ENCODE data around the gene SRF. TPM values are rescaled to one million over a fixed set of nuclear protein-coding genes. Genes with fewer than 3 reads are reported as not detected.

The SRF gene
- total and polyA plus RNA-seq, 12 donors, result 30.5 to 94.3 (median 69.6) TPM

GRCh38 chr6:43229803-43230620, 58.9 kb downstream of the SRF start:
- H3K27me3 ChIP-seq, result peaks cover 0 to 12% (median 0%) of the 10 kb centered on the region in 7 donors
- H3K4me3 ChIP-seq, result peak overlapping the region in 8 of 10 donors; percentile 56 to 74 (median 63)
- peaks cover 0 to 8% (median 0%) of the 10 kb centered on the region in 9 donors for H3K36me3 ChIP-seq
- intact Hi-C loops (cut with DNase I), result no loop called here
- no peak for TF ChIP-seq CTCF (IDR thresholded peaks at IDR 0.05)
- no peak for DNase-seq
- ATAC-seq, result peak in 2 of 8 donors; percentile 2 to 7
- peaks cover 0 to 19% (median 7%) of the 10 kb centered on the region in 9 donors for H3K4me1 ChIP-seq
- no peaks in the 10 kb centered on the region for H3K9me3 ChIP-seq
- 79 to 80% methylated on average over 17 of the region's 17 CpGs for WGBS, 2 donors
- no peak overlapping the region for H3K27ac ChIP-seq

- WGBS, 2 donors, result 90% methylated on average over 4 of the region's 4 CpGs
- DNase-seq (no peak), ATAC-seq (no peak)
- H3K27me3 ChIP-seq, result peaks cover 0 to 17% (median 0%) of the 10 kb centered on the region in 7 donors
- TF ChIP-seq CTCF (IDR thresholded peaks at IDR 0.05), result no peak
- no peak overlapping the region for H3K4me3 ChIP-seq
- H3K9me3 ChIP-seq, result no peaks in the 10 kb centered on the region
- no peaks in the 10 kb centered on the region for H3K36me3 ChIP-seq
- H3K4me1 ChIP-seq, result peaks cover 0 to 17% (median 7%) of the 10 kb centered on the region in 9 donors
- intact Hi-C loops (cut with DNase I), result no loop called here
- no peak overlapping the region for H3K27ac ChIP-seq
Observed at GRCh38 chr6:43231053-43231452, 60.0 kb downstream of the SRF start.

Other genes with a start within 250 kb of the SRF start
- 10 to 100 TPM; 10.4 to 37.1 (median 15.9) TPM for gene CNPY3, start 241.8 kb upstream of the SRF start, total RNA-seq
- 10 to 100 TPM; 15.4 to 40.4 TPM for gene CNPY3, start 241.8 kb upstream of the SRF start, polyA plus RNA-seq
- 10 to 100 TPM in 1 of 10 donors, 1 to 10 TPM in 2, under 1 TPM in 7; 0.26 to 10.9 (median 0.71) TPM for gene GNMT, start 210.5 kb upstream of the SRF start, total RNA-seq
- gene GNMT, start 210.5 kb upstream of the SRF start, polyA plus RNA-seq, result 1 to 10 TPM; 2.6 to 6.8 TPM
- 10 to 100 TPM; 11.2 to 32.6 (median 17.2) TPM for gene PEX6, start 192.1 kb upstream of the SRF start, total RNA-seq
- gene PEX6, start 192.1 kb upstream of the SRF start, polyA plus RNA-seq, result 10 to 100 TPM in 1 of 2 donors, 1 to 10 TPM in 1; 9.1 to 16.9 TPM
- gene PPP2R5D, start 186.7 kb upstream of the SRF start, total RNA-seq, result 10 to 100 TPM; 28.4 to 47.1 (median 31.8) TPM
- gene PPP2R5D, start 186.7 kb upstream of the SRF start, polyA plus RNA-seq, result 10 to 100 TPM; 23.9 to 35.7 TPM
- 10 to 100 TPM; 22.9 to 38.7 (median 28.3) TPM for gene MEA1, start 157.3 kb upstream of the SRF start, total RNA-seq
- 10 to 100 TPM; 51.9 to 74.3 TPM for gene MEA1, start 157.3 kb upstream of the SRF start, polyA plus RNA-seq
- gene KLHDC3, start 157.0 kb upstream of the SRF start, total RNA-seq, result 100 to 1,000 TPM in 4 of 10 donors, 10 to 100 TPM in 6; 78.2 to 165 (median 92.0) TPM
- gene KLHDC3, start 157.0 kb upstream of the SRF start, polyA plus RNA-seq, result 100 to 1,000 TPM in 1 of 2 donors, 10 to 100 TPM in 1; 80.2 to 160 TPM
- 10 to 100 TPM; 21.4 to 35.3 (median 25.6) TPM for gene RRP36, start 149.6 kb upstream of the SRF start, total RNA-seq
- 10 to 100 TPM; 19.4 to 43.6 TPM for gene RRP36, start 149.6 kb upstream of the SRF start, polyA plus RNA-seq
- gene CUL7, start 117.4 kb upstream of the SRF start, total RNA-seq, result 10 to 100 TPM in 2 of 10 donors, 1 to 10 TPM in 8; 7.1 to 11.2 (median 8.6) TPM
- 1 to 10 TPM; 4.2 to 5.6 TPM for gene CUL7, start 117.4 kb upstream of the SRF start, polyA plus RNA-seq
- 100 to 1,000 TPM in 3 of 10 donors, 10 to 100 TPM in 7; 76.0 to 139 (median 93.5) TPM for gene MRPL2, start 111.8 kb upstream of the SRF start, total RNA-seq
- gene MRPL2, start 111.8 kb upstream of the SRF start, polyA plus RNA-seq, result 100 to 1,000 TPM; 141 to 165 TPM
- gene KLC4, start 111.6 kb upstream of the SRF start, total RNA-seq, result 10 to 100 TPM; 26.3 to 34.2 (median 28.3) TPM
- 10 to 100 TPM; 17.9 to 43.7 TPM for gene KLC4, start 111.6 kb upstream of the SRF start, polyA plus RNA-seq
- 1 to 10 TPM; 1.0 to 5.9 (median 2.2) TPM for gene PTK7, start 95.0 kb upstream of the SRF start, total RNA-seq
- 1 to 10 TPM in 1 of 2 donors, under 1 TPM in 1; 0.80 to 6.3 TPM for gene PTK7, start 95.0 kb upstream of the SRF start, polyA plus RNA-seq
- 10 to 100 TPM in 8 of 10 donors, 1 to 10 TPM in 2; 7.8 to 17.1 (median 13.4) TPM for gene CUL9, start 10.9 kb downstream of the SRF start, total RNA-seq
- 10 to 100 TPM in 1 of 2 donors, 1 to 10 TPM in 1; 9.0 to 32.0 TPM for gene CUL9, start 10.9 kb downstream of the SRF start, polyA plus RNA-seq
- 10 to 100 TPM; 16.0 to 29.6 (median 25.7) TPM for gene DNPH1, start 58.2 kb downstream of the SRF start, total RNA-seq
- gene DNPH1, start 58.2 kb downstream of the SRF start, polyA plus RNA-seq, result 10 to 100 TPM; 25.0 to 51.3 TPM
- under 1 TPM; 0.22 to 0.69 (median 0.32) TPM for gene TTBK1, start 72.2 kb downstream of the SRF start, total RNA-seq
- under 1 TPM; 0.04 to 0.22 TPM for gene TTBK1, start 72.2 kb downstream of the SRF start, polyA plus RNA-seq
- gene SLC22A7, start 127.0 kb downstream of the SRF start, total RNA-seq, result under 1 TPM in 5 of 10 donors, not detected in 5; 0.15 to 0.37 (median 0.25) TPM
- under 1 TPM in 1 of 2 donors, not detected in 1; 0.15 TPM for gene SLC22A7, start 127.0 kb downstream of the SRF start, polyA plus RNA-seq
- gene CRIP3, start 137.6 kb downstream of the SRF start, total RNA-seq, result 10 to 100 TPM in 7 of 10 donors, 1 to 10 TPM in 3; 2.7 to 84.5 (median 26.3) TPM
- 10 to 100 TPM in 1 of 2 donors, 1 to 10 TPM in 1; 3.0 to 72.3 TPM for gene CRIP3, start 137.6 kb downstream of the SRF start, polyA plus RNA-seq
- gene ZNF318, start 198.4 kb downstream of the SRF start, total RNA-seq, result 10 to 100 TPM in 9 of 10 donors, 1 to 10 TPM in 1; 9.3 to 20.4 (median 14.0) TPM
- 10 to 100 TPM in 1 of 2 donors, 1 to 10 TPM in 1; 3.4 to 13.8 TPM for gene ZNF318, start 198.4 kb downstream of the SRF start, polyA plus RNA-seq

All from heart right ventricle (tissue), 16 donors.